GM18909 (cell line): ENCODE results near the gene AHNAK.
"Not testable (repeated sequence)": the region's sequence is repeated elsewhere in the genome, so short reads cannot be mapped to it uniquely, and the experiment has no call there.

Experiments used
- ATAC-seq: cut with Tn5 transposase; IDR thresholded peaks from one replicate; pipeline ENCODE4 v1.9.1; 2021; ENCODE audit warnings: mild to moderate bottlenecking; ENCODE audit not compliant: unreplicated experiment, poor library complexity

AHNAK gene

GRCh38 chr11:62553839-62554361, 7.3 kb upstream of the AHNAK start:
- no peak for ATAC-seq

GRCh38 chr11:62553080-62553838, 6.7 kb upstream of the AHNAK start:
- no peak for ATAC-seq

- ATAC-seq: no peak
Observed at GRCh38 chr11:62552485-62553079, 6.0 kb upstream of the AHNAK start.

- ATAC-seq: not testable (repeated sequence)
Observed at GRCh38 chr11:62550478-62550877, 3.9 kb upstream of the AHNAK start.

- no peak for ATAC-seq
Observed at GRCh38 chr11:62548545-62549335, 2.1 kb upstream of the AHNAK start.

GRCh38 chr11:62547691-62548281, 1.2 kb upstream of the AHNAK start:
- no peak for ATAC-seq

- ATAC-seq: no peak
Observed at GRCh38 chr11:62546929-62547625, 471 bp upstream of the AHNAK start.

GRCh38 chr11:62545437-62546243, 966 bp downstream of the AHNAK start:
- ATAC-seq: no peak

GRCh38 chr11:62544581-62545436, 1.8 kb downstream of the AHNAK start:
- ATAC-seq: no peak

- ATAC-seq: no peak
Observed at GRCh38 chr11:62543680-62544444, 2.7 kb downstream of the AHNAK start.

- ATAC-seq: no peak
Observed at GRCh38 chr11:62542750-62543567, 3.6 kb downstream of the AHNAK start.

- no peak for ATAC-seq
Observed at GRCh38 chr11:62542111-62542745, 4.4 kb downstream of the AHNAK start.

- peak; percentile 45 for ATAC-seq
Observed at GRCh38 chr11:62540804-62541701, 5.6 kb downstream of the AHNAK start.

GRCh38 chr11:62539238-62539925, 7.2 kb downstream of the AHNAK start:
- no peak for ATAC-seq
